DOHH2 (cell line): ENCODE measurements around the gene AKR1B15.

Source experiments
- CTCF ChIP-seq: fragments of 200-600 bp; sonication (generic); IDR thresholded peaks from one replicate; pipeline ENCODE4 v1.5.1; 2014; ENCODE audit warnings: antibody characterized with exemption, mild to moderate bottlenecking, low read depth, low read length; ENCODE audit not compliant: poor library complexity, severe bottlenecking
- EZH2phosphoT487 ChIP-seq: fragments of 200-600 bp; sonication (generic); IDR thresholded peaks from 2 replicates; pipeline ENCODE4 v1.6.1; 2017; ENCODE audit warnings: borderline replicate concordance, mild to moderate bottlenecking, antibody characterized with exemption, low read length, moderate library complexity, mixed read lengths

GRCh38 chr7:134547397-134548054 lies 1.4 kb upstream of the AKR1B15 start:
- TF ChIP-seq CTCF (peak; percentile 99), EZH2phosphoT487 (no peak)
